ENCODE measurements around the gene MYOG. TPM values are rescaled to one million over a fixed set of nuclear protein-coding genes. Genes with fewer than 3 reads are reported as not detected.

Gene MYOG
- total RNA-seq, 4 donors from 2014 or later, result not detected

GRCh38 chr1:203038217-203038741 is 47.5 kb downstream of the MYOG start:
- no peak overlapping the region for H3K4me3 ChIP-seq
- no peak for DNase-seq
- no peaks in the 10 kb centered on the region for H3K27me3 ChIP-seq
- H3K36me3 ChIP-seq, result no peaks in the 10 kb centered on the region
- no peaks in the 10 kb centered on the region for H3K9me3 ChIP-seq
- H3K4me1 ChIP-seq, result no peaks in the 10 kb centered on the region
- H3K27ac ChIP-seq, result peak overlapping the region in 1 of 4 donors; percentile 23
- TF ChIP-seq POLR2A (IDR thresholded peaks at IDR 0.05), result no peak
- TF ChIP-seq, protein P1, sequence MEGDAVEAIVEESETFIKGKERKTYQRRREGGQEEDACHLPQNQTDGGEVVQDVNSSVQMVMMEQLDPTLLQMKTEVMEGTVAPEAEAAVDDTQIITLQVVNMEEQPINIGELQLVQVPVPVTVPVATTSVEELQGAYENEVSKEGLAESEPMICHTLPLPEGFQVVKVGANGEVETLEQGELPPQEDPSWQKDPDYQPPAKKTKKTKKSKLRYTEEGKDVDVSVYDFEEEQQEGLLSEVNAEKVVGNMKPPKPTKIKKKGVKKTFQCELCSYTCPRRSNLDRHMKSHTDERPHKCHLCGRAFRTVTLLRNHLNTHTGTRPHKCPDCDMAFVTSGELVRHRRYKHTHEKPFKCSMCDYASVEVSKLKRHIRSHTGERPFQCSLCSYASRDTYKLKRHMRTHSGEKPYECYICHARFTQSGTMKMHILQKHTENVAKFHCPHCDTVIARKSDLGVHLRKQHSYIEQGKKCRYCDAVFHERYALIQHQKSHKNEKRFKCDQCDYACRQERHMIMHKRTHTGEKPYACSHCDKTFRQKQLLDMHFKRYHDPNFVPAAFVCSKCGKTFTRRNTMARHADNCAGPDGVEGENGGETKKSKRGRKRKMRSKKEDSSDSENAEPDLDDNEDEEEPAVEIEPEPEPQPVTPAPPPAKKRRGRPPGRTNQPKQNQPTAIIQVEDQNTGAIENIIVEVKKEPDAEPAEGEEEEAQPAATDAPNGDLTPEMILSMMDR (IDR thresholded peaks at IDR 0.05), result no peak

DNA sequence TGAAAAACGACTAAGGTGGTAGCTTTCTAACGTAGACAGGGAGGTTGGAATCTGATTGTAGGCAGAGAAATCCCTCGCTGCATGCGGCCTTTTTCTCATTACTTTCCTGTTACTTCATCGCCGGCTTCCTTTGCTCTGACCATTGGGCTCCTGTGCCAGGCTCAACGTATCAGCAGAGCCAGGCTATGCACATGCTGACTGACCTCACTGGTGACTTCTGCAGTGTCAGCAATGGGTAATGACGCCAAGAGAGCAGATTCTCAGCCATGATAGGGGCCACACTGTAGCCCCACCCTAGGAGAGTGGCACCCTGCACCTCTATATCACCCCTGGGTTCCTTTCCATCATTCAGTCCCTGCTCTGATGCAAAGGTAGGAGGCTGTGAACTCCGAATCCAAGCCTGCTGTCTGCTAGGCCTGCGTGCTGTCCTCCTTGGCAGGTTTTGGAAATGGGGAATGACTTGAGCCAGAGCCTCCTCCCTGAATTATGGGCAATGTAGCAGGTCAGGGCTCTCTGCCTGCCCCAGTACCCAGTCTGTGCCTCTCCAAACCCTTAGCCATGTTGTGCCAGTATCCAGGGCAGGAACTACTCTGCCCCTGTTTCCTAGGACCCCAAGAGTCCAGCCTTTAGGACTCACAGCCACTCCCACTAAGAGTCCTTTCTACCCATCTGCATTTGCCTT is 48.2 kb downstream of the MYOG start:
- DNase-seq, result no peak
- H3K27me3 ChIP-seq, result no peaks in the 10 kb centered on the region
- H3K9me3 ChIP-seq, result no peaks in the 10 kb centered on the region
- no peak overlapping the region for H3K4me3 ChIP-seq
- no peak for TF ChIP-seq POLR2A (IDR thresholded peaks at IDR 0.05)
- TF ChIP-seq, protein P1 (IDR thresholded peaks at IDR 0.05), result no peak
- no peaks in the 10 kb centered on the region for H3K36me3 ChIP-seq
- no peak overlapping the region for H3K27ac ChIP-seq
- no peaks in the 10 kb centered on the region for H3K4me1 ChIP-seq

- Histone ChIP-seq H3K27me3 (no peaks in the 10 kb centered on the region), H3K4me3 (no peak overlapping the region), H3K36me3 (no peaks in the 10 kb centered on the region), H3K9me3 (no peaks in the 10 kb centered on the region), H3K4me1 (no peaks in the 10 kb centered on the region), H3K27ac (no peak overlapping the region)
- DNase-seq, result no peak
- no peak for TF ChIP-seq POLR2A (IDR thresholded peaks at IDR 0.05)
- TF ChIP-seq, protein P1 (IDR thresholded peaks at IDR 0.05), result no peak
These were observed 49.3 kb downstream of the MYOG start for GRCh38 chr1:203036537-203036936.

DNA sequence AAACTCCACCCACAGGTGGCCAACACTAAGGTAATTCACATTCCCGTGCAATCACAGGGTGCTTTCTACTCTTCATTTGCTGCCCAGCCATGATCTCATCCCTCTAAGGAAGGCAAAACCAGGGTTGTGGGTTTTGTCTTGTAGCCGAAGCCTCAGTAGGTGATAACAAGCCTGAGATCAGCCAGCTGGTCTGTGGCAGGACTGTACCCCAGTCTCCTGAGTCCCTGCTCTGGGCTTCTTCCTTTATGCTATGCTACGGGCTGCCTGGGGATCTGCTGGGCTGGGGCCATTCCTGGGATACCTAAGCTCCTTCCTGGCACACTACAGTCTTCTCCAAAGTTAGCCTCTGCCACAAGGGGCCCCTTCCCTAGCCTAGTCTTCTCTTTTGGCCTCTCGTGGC is 49.7 kb downstream of the MYOG start:
- no peak for DNase-seq
- H3K27me3 ChIP-seq, result no peaks in the 10 kb centered on the region
- no peaks in the 10 kb centered on the region for H3K36me3 ChIP-seq
- H3K9me3 ChIP-seq, result no peaks in the 10 kb centered on the region
- H3K4me1 ChIP-seq, result no peaks in the 10 kb centered on the region
- H3K4me3 ChIP-seq, result no peak overlapping the region
- no peak overlapping the region for H3K27ac ChIP-seq
- TF ChIP-seq POLR2A (IDR thresholded peaks at IDR 0.05), result no peak
- TF ChIP-seq, protein P1 (IDR thresholded peaks at IDR 0.05), result no peak

GRCh38 chr1:203035111-203036000 is 50.5 kb downstream of the MYOG start:
- DNase-seq, result no peak
- H3K4me3 ChIP-seq, result no peak overlapping the region
- TF ChIP-seq POLR2A (IDR thresholded peaks at IDR 0.05), result no peak
- TF ChIP-seq, protein P1 (IDR thresholded peaks at IDR 0.05), result no peak
- H3K9me3 ChIP-seq, result no peaks in the 10 kb centered on the region
- no peaks in the 10 kb centered on the region for H3K36me3 ChIP-seq
- no peaks in the 10 kb centered on the region for H3K4me1 ChIP-seq
- H3K27ac ChIP-seq, result no peak overlapping the region
- no peaks in the 10 kb centered on the region for H3K27me3 ChIP-seq
